ENCODE measurements around the gene C18orf32.
"Not testable (repeated sequence)": the region's sequence is repeated elsewhere in the genome, so short reads cannot be mapped to it uniquely, and the experiment has no call there.

The C18orf32 gene

DNA sequence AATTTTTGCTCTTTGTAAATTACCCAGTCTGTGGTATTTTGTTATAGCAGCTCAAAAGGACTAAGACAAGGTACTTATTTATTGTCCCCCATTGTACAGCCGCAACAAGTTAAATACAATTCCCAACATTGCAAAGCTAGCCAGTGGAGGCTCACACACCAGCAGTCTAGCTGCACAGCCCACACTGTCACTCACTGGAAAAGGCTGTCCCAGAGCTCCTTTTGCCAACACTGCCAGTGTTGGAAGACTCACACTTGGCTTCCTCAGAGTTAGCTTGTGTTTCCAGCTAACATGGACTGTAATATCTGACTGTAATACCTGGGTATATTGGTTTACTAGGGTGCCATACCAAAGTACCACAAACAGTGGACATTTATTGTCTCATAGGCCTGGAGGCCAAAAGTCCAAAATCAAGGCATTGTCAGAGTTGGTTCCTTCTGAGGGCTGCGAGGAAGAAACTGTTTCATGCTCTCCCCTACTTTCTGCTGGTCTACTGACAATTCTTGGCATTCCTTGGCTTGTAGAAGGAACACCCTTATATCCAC, 19.9 kb downstream of the C18orf32 start:
- no peak for DNase-seq

DNA sequence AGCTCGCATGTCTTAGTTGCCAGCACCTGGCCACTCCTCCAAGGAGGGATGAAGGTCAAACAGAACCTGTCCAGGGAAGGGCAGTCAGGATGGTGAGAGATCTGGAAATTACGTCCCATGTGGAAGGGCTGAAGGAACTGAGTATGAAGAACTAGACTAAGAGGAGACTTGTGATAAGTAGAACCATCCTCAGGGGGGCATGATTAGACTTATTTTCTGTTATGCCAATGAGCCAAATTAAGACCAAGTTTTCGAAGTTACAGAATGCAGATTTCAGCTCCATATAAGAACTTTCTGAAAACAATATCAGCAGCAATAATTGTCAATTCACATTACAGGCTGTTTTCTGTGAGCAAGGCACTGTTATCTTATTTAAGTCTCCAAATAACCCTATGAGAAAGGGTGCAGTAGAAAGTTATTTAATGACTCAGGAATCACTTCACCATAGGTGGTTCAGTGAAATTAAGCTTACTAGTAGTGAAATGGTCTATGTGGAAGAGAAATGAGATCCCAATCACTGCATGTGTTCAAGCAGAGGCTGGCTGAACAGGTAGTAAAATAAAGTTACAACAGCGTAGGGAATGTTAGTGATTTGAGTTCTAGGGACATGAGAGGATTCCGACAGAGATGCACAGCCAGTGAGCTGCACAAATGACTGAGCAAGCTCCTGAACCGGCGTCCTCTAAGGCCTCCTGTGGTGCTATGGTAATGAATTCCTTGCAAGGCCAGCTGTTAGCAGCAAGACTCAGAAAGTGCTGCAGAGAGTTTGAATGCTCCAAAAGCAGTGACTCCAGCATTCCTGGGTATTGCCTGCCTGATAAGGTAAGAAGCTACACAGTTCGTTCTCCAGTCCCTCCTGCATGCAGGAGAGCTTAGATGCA, 22.1 kb downstream of the C18orf32 start:
- DNase-seq, result peak; percentile 49

DNA sequence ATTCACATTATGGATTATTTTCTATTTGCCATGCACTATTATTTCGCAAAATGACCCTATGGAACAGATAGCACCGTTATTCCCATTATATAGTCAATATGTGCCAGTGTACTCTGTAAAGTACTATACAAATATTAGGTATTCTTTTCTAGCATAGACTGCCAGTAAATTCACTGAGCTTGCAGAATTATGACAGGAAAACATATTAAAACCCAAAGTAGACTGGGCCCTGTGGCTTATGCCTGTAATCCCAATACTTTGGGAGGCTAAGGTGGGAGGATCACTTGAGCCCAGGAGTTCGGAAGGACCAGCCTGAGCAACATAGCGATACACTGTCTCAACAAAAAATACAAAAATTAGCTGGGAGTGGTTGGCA, 25.4 kb downstream of the C18orf32 start:
- no peak for DNase-seq

DNA sequence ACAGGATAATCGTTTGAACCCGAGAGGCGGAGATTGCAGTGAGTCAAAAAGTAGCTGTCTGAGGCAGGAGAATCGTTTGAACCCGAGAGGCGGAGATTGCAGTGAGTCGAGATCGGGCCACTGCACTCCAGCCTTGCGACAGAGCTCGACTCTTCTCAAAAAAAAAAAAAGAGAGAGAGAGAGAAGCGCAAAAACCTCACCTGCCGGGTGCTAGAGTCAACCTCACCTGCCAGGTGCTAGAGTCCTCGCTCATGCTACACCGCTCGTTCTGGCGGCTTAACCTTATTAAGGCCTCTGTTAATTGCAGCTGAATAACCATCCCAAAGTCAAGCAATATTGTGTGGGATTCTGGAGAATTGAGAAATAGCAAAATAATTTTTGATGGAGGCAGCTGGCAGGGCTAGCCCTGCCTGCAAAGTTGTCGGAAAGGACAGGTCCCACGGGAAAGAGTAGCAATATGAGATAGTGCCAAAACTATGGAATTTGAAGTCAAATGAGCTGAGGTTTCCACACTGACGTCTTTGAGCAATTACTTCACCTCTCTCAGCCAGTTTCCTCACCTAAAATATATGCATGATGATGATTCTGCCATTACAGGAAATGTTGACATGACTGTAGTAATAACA, 25.9 kb downstream of the C18orf32 start:
- DNase-seq, result peak; percentile 35

DNA sequence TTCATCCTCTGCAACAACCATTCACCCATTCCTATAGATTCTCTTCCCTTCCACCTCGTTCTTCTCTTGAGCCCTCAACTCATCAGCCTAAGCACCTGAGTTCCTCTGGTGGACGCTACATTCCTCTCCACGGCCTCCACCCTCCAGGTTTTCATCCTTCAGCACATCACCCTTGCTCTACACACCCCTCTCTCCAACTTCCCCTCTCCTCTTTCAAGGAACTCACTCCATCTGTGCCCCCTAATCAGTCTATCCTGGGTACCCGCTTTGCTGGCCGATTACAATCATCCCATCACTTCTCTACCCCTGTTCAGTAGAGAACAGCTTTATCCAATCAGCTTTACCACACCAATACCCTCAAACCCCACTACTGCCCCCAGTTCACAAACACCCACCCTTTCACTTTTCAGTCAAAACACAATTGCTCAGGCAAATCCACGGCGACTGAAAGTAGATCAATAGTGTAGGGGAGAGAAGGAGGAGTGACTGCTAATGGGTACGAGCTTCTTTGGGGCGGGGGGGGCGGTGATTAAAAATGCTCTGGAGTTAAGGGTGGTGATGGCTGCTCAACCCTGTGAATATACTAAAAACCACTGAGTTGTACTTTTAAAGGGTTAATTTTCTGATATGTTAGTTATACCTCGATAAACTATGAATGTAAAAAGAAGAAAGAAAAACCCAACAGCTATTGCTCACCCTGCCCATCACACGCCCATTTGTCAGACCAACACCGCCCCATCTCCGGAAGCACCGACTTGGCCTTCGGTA, 27.4 kb downstream of the C18orf32 start:
- no peak for DNase-seq

DNA sequence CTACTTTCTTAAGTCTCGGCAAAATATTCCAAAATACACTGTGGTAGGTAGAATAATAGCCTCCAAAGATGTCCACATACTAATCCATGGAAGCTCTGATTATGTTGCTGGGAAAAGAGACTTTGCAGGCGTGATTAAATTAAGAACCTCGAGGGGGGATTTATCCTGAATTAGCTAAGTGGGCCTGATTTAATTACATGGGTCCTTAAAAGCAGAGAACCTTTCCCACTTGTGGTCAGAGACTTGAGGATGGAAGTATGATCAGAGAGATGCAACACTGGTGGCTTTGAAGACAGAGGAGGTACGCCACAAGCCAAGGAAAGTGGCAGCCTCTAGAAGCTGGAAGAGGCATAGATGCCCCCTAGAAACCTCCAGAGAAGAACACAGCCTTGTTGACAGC, 29.4 kb downstream of the C18orf32 start:
- DNase-seq, result no peak

DNA sequence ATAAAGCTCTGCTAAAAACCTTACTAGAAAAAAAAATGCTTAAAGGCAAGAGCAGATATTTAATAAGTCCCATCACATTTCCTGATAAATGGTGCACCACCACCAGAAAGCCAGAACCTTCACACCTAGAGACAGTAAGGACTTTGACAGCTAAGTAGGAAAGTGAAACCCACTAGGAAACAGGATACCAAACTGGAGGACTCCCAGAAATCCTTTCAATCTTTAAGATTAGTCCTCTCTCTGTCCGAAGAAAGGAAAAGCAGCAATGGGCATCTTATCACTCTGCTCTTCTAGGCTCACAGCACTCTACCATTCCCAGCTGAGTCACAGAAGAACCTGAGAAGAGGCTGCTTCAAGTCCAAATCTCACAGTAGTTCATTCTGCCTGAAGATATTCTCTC, 30.2 kb downstream of the C18orf32 start:
- DNase-seq, result no peak

DNA sequence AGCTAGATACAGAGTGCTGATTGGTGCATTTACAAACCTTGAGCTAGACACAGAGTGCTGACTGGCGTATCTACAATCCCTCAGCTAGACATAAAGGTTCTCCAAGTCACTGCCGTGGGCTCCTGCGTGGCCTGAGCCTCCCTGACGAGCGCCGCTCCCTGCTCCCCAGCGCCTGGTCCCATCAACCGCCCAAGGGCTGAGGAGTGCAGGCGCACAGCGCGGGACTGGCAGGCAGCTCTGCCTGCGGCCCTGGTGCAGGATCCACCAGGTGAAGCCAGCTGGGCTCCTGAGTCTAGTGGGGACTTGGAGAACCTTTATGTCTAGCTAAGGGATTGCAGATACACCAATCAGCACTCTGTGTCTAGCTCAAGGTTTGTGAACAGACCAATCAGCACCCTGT, 34.5 kb downstream of the C18orf32 start:
- not testable (repeated sequence) for DNase-seq

DNA sequence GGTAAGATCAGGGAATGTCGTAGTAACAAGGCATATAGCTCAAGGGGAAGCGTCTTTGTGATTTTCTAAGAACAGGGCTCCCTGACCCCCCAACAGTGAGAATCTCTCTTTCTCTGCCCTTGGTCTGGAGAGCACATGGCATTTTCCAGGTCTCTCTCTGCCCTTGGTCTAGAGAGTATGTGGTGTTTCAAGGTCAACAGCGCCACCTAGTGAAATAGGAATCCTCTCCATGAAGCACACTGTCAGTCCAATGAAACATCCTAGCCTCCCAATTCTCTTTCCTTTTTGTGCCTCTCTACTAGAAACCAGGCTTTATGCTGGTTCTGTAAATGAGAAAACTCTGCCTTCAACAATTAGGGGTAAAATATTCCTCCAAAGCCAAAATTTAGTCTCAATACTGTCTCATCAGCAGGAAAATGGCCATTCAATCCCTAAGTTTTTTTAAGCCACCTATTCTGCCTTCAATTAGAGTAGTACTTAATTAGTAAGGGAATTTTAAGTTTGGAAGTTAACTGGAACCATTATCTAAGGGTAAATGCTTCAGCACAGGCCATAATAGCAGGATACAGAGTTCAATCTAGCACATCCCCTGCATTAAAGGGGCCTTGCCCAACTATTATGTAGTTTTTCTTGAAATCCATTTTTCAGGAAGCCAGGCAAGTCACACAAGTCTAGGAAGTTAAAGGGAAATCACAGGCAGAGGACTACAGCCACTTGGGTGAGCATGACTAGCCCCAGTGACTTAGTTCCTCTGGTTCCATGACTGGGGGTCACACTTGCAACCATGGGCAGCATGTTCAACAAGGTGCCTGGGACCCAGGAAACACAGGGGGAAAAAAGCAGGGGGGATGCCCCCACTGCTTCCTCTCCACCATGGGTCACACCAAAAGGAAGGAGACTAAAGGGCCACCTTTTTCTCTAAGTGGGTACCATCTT, 39.0 kb downstream of the C18orf32 start:
- DNase-seq, result peak; percentile 65

DNA sequence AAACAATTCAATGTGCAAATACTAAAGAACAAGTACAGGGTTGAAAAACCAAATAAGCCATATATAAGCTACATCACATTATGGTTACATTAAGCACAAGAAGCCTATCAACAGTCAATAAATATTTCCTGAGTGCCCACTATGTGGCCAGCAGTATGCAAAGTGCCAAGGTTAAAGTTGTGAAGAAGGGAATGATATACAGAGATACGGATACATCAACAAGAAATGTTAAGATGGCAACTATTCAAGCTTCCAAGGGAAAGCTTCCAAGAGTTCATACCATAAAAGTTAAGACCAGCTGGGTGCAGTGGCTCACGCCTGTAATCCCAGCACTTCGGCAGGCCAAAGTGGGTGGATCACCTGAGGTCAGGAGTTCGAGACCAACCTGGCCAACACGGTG, 40.6 kb downstream of the C18orf32 start:
- peak; percentile 49 for DNase-seq

DNA sequence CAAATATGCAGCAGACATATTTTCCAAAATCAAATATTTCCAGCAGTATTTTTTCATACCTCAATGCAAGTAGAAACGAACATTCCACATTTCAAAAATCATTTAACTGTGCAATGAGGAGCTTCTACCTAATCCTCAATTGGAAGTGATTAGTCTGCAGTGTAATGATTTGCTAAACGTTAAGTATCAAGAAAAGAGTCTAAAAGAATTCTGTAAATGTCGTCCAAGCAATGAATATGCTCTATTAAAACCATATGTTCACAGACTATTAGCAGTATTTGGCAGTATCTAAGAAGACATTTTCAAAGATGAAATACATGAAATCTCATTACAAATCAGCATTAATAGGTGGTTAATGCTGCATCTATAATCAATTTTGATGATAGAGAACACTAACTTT, 42.5 kb downstream of the C18orf32 start:
- DNase-seq, result peak; percentile 56

DNA sequence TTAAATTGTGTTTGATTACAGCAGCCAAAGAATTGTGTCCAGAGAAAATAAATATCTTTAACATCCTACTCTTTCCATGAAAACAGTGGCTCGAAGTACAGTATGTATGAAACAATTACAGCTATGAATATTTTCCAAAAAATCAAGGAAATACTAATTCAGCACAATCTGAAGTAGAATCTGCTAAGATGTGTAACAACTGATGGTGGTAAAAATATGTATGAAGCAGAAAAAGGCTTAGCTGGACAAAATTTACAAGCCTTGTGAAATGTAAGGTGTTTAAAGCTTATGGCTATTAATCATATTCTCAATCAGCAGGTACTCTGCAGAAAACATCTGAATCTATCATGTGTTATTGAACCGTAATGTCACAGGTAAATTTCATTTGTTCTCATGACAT, 43.2 kb downstream of the C18orf32 start:
- no peak for DNase-seq

DNA sequence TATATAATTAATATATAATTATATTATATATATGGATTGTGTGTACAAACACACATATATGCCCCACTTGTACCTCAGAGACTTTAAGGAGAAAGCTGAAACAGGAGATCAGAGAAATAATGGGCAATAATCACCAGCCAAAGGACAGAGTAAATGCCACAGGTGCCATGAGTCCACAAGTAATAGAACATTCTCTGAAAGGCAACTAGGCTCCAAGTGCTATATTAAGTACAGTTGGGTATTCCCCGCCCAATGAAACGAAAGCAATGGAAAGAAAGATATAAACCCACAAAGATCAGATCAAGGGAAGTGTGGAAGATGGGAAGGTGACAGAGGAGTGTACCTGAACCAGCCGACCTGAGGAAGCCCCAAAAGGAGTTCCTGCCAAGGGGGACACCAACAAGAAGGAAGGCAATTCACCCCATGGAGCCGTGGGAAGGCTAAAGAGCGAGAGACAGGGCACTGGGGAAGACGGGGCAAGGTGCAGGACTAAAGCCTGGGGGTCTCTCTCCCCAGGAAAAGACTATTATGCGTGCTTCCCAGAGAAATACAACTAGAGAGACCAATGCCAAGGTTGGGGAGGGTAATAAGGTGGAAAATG, 45.6 kb downstream of the C18orf32 start:
- no peak for DNase-seq

DNA sequence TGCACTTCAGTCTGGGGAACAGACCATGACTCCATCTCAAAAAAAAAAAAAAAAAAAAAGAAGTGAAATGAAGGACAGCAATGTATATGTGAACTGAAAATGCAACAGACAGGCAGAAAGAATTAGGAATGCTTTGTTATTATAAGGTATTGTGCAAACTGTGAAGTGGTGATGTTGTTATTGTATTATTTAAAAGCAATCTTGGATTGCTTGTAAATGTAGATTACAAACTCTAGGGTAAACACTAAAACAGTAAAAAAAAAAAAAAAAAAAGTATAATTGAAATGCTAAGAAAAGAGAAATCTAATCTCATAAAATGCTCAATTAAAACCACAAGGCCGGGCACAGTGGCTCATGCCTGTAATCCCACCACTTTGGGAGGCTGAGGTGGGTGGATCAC, 51.9 kb downstream of the C18orf32 start:
- DNase-seq, result no peak

DNA sequence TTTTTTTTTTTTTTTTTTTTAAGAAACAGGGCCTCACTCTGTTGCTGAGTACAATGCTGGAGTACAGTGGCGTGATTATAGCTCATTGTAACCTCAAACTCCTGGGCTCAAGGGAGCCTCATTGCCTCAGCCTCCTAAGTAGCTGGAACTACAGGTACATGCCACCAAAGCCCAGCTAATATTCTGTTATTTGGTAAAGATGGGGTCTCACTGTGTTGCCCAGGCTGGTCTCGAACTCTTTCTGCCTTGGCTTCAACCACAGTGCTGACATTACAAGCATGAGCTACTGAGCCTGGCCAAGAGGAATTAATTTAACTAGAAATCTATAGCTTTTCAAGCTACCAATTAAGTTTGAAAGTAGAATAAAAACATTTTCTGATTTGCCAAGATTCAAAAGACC, 54.4 kb downstream of the C18orf32 start:
- no peak for DNase-seq

DNA sequence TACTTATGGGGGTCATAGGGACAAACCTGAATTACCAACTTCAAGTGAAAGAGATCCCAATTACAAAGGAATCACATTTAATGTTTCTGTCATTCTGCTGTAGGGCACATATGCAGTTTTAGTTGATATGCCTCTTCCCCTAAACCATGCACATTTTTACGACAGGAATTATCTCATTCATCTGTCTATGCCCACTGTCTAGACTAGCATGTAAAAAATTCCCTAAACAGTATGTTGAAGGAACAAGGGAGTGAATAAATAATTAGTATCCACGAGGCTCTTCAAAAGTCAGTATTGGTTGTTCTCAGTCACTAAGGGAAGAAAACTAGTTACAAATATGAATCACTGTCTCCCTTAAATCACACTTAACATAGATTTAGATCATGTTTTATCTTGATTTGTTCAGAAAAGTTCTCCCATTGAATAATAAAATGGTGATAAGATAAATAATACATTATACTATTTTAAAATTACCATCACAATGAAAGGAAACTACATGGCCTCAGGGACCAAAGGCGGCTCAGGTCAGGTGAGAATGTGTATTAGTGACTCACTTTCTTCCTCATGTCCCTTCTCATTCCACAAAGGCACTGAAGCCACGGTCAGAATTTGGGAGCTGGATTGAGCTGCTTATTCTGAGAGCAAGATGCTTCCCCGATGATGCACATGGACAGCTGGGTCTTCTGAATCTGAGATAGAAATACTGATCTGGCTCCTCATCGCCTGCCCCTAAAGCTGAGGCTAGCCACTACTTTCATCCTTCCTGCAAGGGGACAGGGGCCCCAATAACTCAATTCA, 55.7 kb downstream of the C18orf32 start:
- no peak for DNase-seq
